GM19467 (cell line): ENCODE data around the gene LRBA.
"Not testable (repeated sequence)": the region's sequence is repeated elsewhere in the genome, so short reads cannot be mapped to it uniquely, and the experiment has no call there.

Experiments
- ATAC-seq: cut with Tn5 transposase; IDR thresholded peaks from one replicate; pipeline ENCODE4 v1.9.1; 2021; ENCODE audit warnings: mild to moderate bottlenecking, moderate library complexity; ENCODE audit not compliant: unreplicated experiment

LRBA gene

DNA sequence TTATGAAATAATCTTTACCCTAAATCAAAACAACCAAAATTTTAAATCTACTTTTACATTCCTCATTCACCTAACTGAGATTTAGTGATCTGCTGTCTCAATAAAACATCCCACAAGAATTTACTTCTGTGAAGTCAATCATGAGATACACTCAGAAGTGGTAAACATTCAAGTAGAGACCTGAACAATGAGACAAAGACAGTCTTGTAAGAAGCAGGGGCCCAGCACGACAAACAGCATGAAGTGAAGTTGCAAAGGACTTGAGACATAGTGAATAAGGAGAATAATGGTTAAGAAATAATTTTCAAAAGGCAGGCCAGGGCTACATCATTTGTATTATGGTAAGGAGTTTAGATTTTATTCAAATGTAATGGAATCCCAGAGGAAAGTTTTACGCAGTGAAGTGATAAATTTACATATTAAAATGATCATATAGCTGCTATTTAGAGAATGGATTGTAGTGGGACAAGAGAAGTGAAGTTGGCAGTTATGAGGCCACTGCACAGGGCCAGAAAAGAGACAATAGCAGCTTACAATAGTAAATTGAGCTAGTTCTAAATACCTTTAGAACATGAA lies 331.2 kb downstream of the LRBA start:
- ATAC-seq: no peak

GRCh38 chr4:150682126-150682525 lies 333.0 kb downstream of the LRBA start:
- no peak for ATAC-seq

DNA sequence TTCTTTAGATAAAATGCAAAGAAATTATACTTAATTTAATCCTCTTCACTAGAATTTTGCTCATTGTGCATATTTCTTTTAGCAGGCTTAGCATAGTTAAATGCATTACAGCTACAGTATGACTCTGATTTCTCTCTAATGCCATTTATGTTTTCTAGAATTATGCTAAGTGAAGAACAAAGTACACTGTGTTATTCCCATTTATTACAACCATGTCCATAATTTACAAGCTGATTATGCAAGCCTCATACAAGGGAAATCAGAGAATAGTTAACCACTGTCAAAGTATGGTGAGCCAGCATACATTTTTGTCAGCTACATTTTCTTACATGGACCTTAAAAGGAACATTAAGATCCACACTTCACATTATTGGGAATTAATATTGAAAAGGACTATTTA lies 334.0 kb downstream of the LRBA start:
- no peak for ATAC-seq

DNA sequence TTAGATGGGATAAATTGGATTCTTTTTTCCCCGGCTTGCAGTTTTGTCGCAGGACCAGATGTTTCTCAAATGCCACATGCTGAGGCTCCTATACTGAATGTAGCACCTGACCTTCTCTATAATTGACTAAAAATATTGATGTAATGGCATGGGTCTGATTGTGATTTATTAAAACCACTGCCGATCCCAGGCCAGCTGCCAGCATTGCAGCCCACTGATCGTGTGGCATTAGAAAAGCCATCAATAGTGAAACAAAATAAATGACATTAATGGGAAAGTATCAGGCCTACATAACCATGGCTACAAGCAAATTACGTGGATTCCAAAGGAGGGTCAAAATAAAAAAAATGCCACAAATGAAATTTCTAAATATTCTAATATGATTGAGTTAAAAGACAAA lies 334.4 kb downstream of the LRBA start:
- ATAC-seq: no peak

DNA sequence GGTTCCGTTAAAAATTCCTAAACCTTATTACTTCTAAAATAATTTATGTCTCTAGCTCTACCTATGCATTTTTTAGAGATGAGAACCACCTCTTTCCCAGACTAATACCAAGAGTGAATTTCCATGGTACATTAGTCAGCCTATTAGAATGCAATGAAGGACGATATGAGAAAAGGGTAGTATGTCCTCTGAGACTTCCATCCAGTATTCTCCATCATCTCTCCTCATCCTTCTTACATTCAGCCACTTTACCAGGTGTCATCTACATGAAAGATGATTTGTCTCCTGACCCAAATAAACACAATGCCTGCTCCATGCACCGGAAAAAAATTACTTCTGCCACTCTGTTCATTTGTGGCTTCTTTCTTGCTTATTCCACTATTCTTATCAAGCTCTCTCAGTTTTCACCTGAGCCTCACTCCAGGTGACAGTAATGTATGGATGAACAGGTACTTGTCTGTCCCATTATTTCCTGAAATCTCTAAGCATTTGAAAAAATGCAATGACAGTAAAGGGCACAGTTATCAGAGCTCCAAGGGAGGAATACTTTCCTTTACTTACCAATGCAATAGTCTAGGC lies 335.2 kb downstream of the LRBA start:
- no peak for ATAC-seq

DNA sequence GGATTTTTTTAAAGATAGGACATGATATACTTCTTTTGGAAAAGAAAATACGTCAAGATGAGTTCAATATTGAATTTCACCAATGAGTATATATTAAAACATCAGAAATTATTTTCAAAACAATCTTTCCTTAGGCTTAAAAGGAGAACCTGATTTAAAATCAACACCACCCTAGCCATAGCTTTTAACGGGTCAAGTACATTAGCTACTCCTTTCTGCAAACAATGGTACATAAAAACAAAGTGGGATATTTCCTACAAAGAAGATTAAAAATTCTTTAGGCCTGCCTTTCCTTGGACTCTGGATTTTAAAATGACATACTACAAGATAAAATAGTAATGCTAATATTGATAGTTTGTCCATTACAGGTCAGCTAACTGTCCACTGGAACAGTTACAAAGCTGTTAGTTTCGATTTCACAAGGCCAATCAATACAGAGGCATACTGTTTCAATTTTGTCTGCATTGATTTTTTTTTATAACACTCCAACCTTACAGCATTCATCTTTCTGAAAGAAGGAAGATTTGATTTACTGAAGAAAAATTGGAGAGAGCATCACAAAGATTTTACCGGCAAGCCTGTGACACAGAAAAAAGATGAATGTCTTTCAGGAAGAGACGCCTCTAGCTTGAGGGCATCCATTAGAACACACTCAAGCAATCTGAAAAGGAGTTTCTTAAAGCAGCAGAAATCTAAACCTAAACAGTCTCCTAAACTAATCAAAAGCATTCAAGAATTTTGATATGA lies 335.9 kb downstream of the LRBA start:
- ATAC-seq: no peak

- no peak for ATAC-seq
Measured at GRCh38 chr4:150673793-150674192, 341.3 kb downstream of the LRBA start.

DNA sequence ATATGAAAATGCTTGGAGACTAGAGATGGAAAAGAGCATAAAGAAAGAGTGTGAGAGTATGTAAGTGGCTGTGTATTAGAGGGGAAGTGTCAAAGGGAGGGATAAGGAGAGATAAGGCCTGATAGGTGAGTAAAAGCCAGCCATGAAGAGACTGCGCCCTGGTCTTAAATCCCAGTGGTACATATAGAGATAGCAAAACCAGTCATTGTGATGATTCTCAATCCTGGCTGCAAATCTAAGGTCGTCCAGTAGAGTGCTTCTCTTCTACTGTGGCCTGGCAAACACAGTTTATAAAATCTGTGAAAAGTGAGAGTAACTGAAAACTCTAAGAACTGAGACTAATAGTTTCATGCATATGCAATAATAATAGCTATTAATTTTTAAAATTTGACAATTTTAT lies 346.3 kb downstream of the LRBA start:
- no peak for ATAC-seq

GRCh38 chr4:150664935-150665334 lies 350.1 kb downstream of the LRBA start:
- no peak for ATAC-seq

DNA sequence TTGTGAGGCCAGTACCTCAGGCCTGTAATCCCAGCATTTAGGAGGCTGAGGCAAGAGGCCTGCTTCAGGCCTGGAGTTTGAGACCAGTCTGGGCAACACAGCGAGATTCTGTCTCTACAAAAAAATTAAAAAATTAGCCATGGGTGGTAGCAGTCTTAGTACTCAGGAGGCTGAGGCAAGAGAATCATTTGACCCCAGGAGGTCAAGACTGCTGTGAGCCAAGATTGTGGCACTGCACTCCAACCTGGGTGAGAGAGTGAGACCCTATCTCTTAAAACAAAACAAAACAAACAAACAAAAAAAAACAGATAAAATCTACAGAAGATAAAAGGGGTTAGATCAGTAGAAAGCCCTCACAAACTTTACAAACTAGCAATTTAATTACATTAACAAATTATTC lies 352.4 kb downstream of the LRBA start:
- ATAC-seq: no peak

- ATAC-seq: not testable (repeated sequence)
Measured at GRCh38 chr4:150661551-150661950, 353.5 kb downstream of the LRBA start.

DNA sequence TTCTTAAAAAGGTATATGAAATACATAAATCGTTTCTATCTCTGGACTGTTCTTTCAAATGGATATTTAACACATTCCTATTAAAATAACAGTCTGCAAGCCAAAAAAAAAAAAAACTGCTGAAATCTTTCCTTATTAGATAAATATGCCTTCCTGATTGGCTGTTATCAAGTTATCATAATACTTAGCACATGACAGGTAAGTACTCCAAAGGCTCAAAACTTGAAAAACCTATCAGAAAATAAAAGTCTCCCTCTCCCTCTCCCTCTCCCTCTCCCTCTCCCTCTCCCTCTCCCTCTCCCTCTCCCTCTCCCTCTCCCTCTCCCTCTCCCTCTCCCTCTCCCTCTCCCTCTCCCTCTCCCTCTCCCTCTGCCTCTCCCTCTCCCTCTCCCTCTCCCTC lies 356.8 kb downstream of the LRBA start:
- not testable (repeated sequence) for ATAC-seq

DNA sequence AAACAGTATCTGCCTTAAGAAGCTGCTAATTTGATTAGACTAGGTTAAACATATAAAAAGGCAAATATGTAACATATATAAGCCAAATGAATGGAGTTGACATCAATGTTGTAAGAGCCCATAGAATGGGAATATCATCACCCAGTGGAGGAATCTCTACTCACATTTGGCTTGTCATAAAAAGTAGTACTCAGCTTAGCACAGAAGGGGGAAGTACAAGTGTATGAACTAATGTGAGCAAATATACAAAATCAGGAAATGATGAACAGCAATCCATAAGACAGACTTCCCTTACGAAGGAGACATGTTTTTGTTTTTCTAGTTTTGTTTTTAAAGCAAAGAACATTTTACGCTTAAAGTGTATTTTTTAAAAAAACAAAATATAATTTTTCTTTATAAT lies 358.2 kb downstream of the LRBA start:
- ATAC-seq: no peak

DNA sequence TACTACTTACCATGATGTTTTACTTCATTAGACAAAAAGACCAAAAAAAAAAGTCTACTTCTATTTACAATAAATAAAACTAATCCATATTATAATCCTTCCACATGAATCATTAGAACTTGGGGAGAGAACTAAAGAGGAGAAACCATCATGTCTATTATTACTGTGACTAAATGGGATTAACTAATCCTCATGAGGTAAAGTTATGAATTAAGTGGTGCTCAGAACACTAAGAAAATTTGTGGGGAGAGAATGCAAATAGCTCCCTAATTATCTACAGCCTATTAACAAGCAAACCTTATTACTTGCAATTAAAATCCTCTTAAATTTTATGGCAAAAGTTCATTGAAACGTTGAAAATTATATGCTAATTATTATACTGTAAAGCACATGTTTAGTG lies 364.3 kb downstream of the LRBA start:
- no peak for ATAC-seq

- no peak for ATAC-seq
Measured at GRCh38 chr4:150648123-150648522, 367.0 kb downstream of the LRBA start.

GRCh38 chr4:150647008-150647407 lies 368.1 kb downstream of the LRBA start:
- ATAC-seq: no peak

DNA sequence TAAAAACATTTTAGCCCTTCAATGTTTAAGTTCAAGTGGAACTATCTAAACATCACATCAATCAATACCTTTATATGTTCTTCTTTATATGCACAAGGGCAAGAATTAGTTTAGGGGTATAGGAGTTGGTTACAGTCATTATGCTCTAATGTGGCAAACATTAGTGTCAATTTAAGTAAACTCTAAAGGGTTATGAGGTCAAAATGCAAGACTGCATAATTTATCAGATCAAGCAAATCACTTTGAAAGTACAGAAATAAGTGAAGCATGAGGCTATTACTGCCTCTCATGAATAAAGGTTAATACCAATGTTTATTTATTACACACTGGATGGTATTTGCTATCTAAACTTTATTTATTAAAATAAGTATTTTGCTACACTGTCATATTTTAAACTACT lies 373.5 kb downstream of the LRBA start:
- no peak for ATAC-seq

DNA sequence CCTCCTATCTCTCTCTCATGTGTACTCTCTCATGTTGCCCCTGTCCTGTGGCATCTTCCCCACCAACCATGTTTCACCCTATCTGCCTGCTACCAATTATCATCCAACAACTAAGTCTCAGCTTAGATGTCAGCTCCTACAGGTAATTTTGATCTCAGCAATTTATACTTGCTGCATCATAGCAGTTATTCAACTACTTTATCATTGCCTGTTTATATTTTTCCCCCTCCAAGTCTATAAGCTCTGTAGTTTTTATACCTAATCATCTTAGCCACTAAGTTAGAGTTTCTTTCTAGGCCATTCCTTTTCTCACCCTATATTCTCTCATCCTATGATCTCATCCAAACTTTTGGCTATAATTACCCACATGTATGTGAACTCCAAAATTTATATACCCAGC lies 382.4 kb downstream of the LRBA start:
- no peak for ATAC-seq

DNA sequence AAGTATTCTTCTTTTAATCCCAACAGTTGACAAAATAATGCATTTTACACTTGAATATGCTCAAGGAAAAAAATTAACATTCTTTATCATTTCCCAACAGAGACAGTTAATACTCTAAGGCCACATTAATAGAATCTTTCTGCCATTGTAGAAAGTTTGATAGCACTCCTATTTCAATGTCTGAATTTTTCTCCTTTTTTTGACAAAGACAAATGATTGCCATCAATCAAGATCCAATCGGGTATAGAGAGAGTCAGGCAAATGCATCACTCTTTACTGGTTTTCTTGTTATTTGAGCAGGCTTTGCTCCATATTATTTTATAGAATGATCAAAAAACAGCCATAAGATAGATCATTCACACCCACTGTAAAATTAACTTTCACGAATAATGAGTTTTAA lies 387.0 kb downstream of the LRBA start:
- ATAC-seq: no peak

DNA sequence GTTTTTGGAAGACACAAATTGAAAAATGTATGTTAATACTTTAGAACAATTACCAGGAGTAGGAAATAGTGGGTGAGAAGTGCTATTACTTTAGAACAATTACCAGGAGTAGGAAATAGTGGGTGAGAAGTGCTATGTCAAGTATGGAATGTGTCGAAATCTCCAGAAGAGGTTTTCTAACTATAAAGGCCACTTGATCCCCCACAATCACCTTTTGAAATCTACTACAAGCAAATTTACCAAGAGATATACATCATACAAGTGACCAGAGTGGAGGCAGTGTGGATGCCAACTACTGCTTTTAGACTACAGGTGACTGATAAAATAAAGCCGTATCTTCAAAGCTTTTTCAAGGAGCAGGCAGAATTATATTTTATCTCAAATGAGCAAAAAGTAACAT lies 390.1 kb downstream of the LRBA start:
- ATAC-seq: no peak

DNA sequence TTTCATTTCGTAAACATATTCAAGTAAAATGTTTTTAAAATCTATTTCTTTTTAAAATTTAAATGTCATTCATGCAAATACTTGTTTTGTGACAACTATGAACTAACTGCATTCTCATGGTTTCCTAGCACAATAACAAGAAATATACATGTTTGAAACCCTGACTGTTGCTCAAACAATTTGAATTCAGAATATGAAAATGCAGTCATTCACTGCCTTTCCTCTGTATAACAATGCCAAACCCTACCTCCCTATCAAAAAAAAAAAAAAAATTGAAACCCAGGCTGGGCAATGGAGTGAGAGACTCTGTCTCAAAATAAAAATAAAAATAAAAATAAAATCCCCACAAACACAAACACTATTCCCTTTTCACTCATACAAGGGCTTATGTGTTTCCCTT lies 391.0 kb downstream of the LRBA start:
- no peak for ATAC-seq

- ATAC-seq: no peak
Measured at GRCh38 chr4:150619042-150619441, 396.0 kb downstream of the LRBA start.

GRCh38 chr4:150609131-150609530 lies 406.0 kb downstream of the LRBA start:
- no peak for ATAC-seq
